D721Med (cell line): Measurements from ENCODE around the gene DCLK2.
A peak's percentile ranks its signal among the peaks of the same experiment; 100 is the strongest.

Experiments used
- DNase-seq: peaks from one replicate; pipeline ENCODE4 v3.0.0; 2011; ENCODE audit warnings: low spot score; ENCODE audit not compliant: insufficient read length
- FAIRE-seq: peaks from 2 replicates; lab custom pipeline; 2011; peaks lifted over from hg19 to GRCh38; lab: Jason Lieb, UNC
- CTCF ChIP-seq: IDR thresholded peaks from 2 replicates; pipeline ENCODE4 v1.5.1; 2012; ENCODE audit warnings: mild to moderate bottlenecking, control low read depth; ENCODE audit not compliant: insufficient read depth; ENCODE audit errors: missing control alignments

The DCLK2 gene

GRCh38 chr4:150207871-150208270 is 129.6 kb downstream of the DCLK2 start:
- no peak for TF ChIP-seq CTCF
- FAIRE-seq: peak; percentile 97
- peak; percentile 51 for DNase-seq

DNA sequence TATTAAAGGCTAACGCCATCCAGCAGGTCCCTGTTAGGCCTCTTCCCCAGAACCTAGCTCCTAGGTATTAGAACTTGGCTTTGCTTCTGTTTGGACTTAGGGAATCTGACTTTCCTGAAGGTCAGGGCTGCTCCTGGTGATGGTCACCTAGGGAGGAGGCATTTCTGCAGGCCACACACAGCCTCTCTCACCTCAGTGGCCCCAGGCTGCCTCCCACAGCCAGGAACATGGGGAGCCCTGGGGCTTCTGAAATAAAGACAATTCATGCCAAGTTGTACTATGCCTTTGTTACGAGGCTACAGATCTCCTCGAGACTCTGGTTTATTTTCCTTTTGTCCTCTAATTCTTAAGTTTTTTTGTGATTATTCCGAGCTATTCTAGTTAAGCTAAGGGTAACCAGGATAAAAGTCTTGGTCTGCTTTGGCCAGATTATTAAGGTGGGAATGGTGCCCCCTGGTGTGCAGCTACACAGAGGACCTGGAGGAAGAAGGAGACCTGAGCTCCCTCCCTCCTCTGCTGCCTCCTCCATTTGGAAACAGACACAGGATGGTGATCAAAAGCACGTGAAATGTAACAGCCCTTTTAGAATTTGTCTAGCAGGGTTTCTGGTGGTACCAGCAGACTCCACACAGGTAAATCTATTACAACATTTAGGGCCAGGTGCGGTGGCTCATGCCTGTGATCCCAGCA is 131.0 kb downstream of the DCLK2 start:
- FAIRE-seq: no peak
- TF ChIP-seq CTCF: peak; percentile 75
- no peak for DNase-seq

- DNase-seq: no peak
- FAIRE-seq: no peak
- TF ChIP-seq CTCF: no peak
These were observed 132.8 kb downstream of the DCLK2 start for GRCh38 chr4:150211016-150211415.

DNA sequence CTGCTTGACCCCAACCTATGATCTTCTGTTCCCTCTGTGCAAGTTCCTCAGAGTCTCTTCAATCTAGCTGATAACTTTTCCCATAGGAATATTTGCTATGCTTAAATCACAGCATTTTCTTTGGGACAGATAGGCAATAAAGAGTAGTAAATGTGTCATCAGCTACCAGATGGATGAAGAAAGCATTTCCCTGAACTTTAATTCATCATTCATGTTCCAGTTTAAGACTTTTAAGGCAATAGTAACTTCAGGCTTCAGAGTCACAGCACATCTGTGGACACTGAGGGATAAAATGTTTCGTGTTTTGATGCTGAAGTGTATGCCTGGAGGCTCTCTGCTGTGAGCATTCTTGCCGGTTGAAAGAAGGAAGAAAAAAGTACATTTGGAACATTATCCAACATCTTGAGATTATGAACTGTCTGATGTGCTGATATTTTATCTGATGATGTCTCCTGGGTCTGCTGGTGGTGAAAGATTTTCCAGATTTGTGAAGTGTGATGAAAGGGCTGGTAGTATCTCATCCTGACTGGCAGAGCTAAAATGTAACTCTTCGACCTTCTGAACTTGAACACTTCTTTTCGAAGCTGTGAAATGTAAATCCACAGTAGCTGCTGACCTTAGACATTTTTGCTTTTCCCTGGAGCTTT is 133.7 kb downstream of the DCLK2 start:
- TF ChIP-seq CTCF: no peak
- DNase-seq: no peak
- no peak for FAIRE-seq

DNA sequence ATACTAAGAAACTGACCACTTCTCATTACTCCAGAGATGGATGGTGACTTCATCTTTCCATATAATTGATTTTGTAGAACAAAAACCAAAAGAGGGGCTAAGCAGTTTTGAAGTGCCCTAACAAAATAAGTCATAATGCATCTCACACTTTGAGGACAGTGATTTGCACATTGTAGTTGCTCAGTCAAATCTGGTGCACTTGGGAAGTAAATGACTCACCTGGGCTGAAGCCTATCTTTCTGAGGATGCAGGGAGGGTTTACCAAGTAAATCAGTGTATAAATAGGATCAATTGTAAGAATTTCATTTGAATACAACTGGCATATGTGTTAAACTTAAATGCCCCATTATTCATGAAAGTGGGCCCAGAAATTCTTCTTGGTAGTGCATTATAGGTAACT is 134.2 kb downstream of the DCLK2 start:
- TF ChIP-seq CTCF: no peak
- no peak for DNase-seq
- FAIRE-seq: no peak

GRCh38 chr4:150212927-150213326 is 134.7 kb downstream of the DCLK2 start:
- no peak for FAIRE-seq
- no peak for DNase-seq

More at GRCh38 chr4:150212927-150213326, 134.7 kb downstream of the DCLK2 start:
- TF ChIP-seq CTCF: no peak
